HG02571 (cell line): ENCODE measurements around the gene TSSK3.
"Not testable (repeated sequence)": the region's sequence is repeated elsewhere in the genome, so short reads cannot be mapped to it uniquely, and the experiment has no call there.

Source experiments
- ATAC-seq: cut with Tn5 transposase; IDR thresholded peaks from one replicate; pipeline ENCODE4 v1.9.1; 2021; ENCODE audit warnings: mild to moderate bottlenecking, moderate library complexity; ENCODE audit not compliant: unreplicated experiment

TSSK3 gene

GRCh38 chr1:32338637-32339145 is 23.6 kb upstream of the TSSK3 start:
- ATAC-seq, result no peak

- ATAC-seq, result no peak
These were observed 22.9 kb upstream of the TSSK3 start for GRCh38 chr1:32339363-32339978.

GRCh38 chr1:32341186-32341757 is 21.1 kb upstream of the TSSK3 start:
- no peak for ATAC-seq

GRCh38 chr1:32341971-32342370 is 20.4 kb upstream of the TSSK3 start:
- no peak for ATAC-seq

GRCh38 chr1:32342704-32343103 is 19.6 kb upstream of the TSSK3 start:
- no peak for ATAC-seq

GRCh38 chr1:32345289-32345827 is 17.0 kb upstream of the TSSK3 start:
- ATAC-seq, result no peak

- ATAC-seq, result no peak
These were observed 15.7 kb upstream of the TSSK3 start for GRCh38 chr1:32346532-32347157.

- ATAC-seq, result no peak
These were observed 13.1 kb upstream of the TSSK3 start for GRCh38 chr1:32349211-32349708.

- ATAC-seq, result peak; percentile 24
These were observed 11.4 kb upstream of the TSSK3 start for GRCh38 chr1:32350785-32351398.

- ATAC-seq, result peak; percentile 84
These were observed 10.7 kb upstream of the TSSK3 start for GRCh38 chr1:32351399-32352238.

- ATAC-seq, result peak; percentile 2
These were observed 10.0 kb upstream of the TSSK3 start for GRCh38 chr1:32352239-32352745.

- ATAC-seq, result no peak
These were observed 9.4 kb upstream of the TSSK3 start for GRCh38 chr1:32352831-32353383.

- ATAC-seq, result no peak
These were observed 8.9 kb upstream of the TSSK3 start for GRCh38 chr1:32353431-32353830.

- ATAC-seq, result no peak
These were observed 8.3 kb upstream of the TSSK3 start for GRCh38 chr1:32353886-32354570.

- not testable (repeated sequence) for ATAC-seq
These were observed 6.6 kb upstream of the TSSK3 start for GRCh38 chr1:32355778-32356177.

- no peak for ATAC-seq
These were observed 5.9 kb upstream of the TSSK3 start for GRCh38 chr1:32356478-32356877.

GRCh38 chr1:32357614-32358013 is 4.7 kb upstream of the TSSK3 start:
- ATAC-seq, result no peak

- no peak for ATAC-seq
These were observed 3.9 kb upstream of the TSSK3 start for GRCh38 chr1:32358435-32358834.

GRCh38 chr1:32361308-32361673 is 1.0 kb upstream of the TSSK3 start:
- no peak for ATAC-seq
